ENCODE data around the gene ATL1.

GRCh38 chr14:50602035-50602434 lies 42.1 kb downstream of the ATL1 start:
- TF ChIP-seq CTCF (IDR thresholded peaks at IDR 0.05; ENCODE audit: low read depth, low read length, poor library complexity, severe bottlenecking) (no peak), EZH2phosphoT487 (IDR thresholded peaks at IDR 0.05; ENCODE audit: borderline replicate concordance, low read length) (no peak)
